Pancreas (tissue), 10 donors: ENCODE data around the gene UBP1. TPM values are rescaled to one million over a fixed set of nuclear protein-coding genes. Genes with fewer than 3 reads are reported as not detected.

Experiments used
- ATAC-seq, 4 donors: fragments of 200-7000 bp; cut with Tn5 transposase; one replicate each; pipeline versions ENCODE4 v1.8.0 to v1.9.1; 2020; ENCODE audit warnings: mild to moderate bottlenecking in 4 of 4, moderate library complexity in 4 of 4
- DNase-seq, 6 donors: peaks; one replicate each; pipeline ENCODE4 v3.0.0-alpha.2; 2020
- FAIRE-seq: peaks from 2 replicates; lab custom pipeline; 2012; peaks lifted over from hg19 to GRCh38; lab: Jason Lieb, UNC
- H3K27ac ChIP-seq, 4 donors: fragments of 200-600 bp; sonication (generic); 1 replicate in 3 of 4; 2 replicates in 1 of 4; pipeline versions ENCODE4 v1.5.0 to v1.8.0; 2020
- H3K27me3 ChIP-seq, 4 donors: fragments of 200-600 bp; one replicate each; pipeline ENCODE4 v1.8.0; 2021
- H3K36me3 ChIP-seq, 3 donors: fragments of 200-600 bp; sonication (generic) in 1 of 3; one replicate each; pipeline versions ENCODE4 v1.5.0 to v1.8.0; 2020 to 2021
- H3K4me1 ChIP-seq, 3 donors: fragments of 200-600 bp; one replicate each; pipeline ENCODE4 v1.8.0; 2021
- H3K4me3 ChIP-seq, 4 donors: fragments of 200-600 bp; sonication (generic) in 2 of 4; one replicate each; pipeline versions ENCODE4 v1.5.0 to v1.8.0; 2020 to 2021
- H3K9me3 ChIP-seq, 4 donors: fragments of 200-600 bp; one replicate each; pipeline ENCODE4 v1.8.0; 2021
- WGBS, 2 donors: extraction: QIAGEN DNeasy Blood & Tissue Kit; methylation state at CpG; one replicate each; pipeline ENCODE4 v1.1.7; 2013; 5-methylcytosine and 5-hydroxymethylcytosine counted together
- intact Hi-C, 3 donors: fragments of 100-400 bp; cut with DNase I; formaldehyde crosslinking; loops; one replicate each; pipeline versions ENCODE4 v1.11.1 to v1.14.2; 2022
- polyA plus RNA-seq, 2 donors: library from polyadenylated mRNA; stranded (reverse); fragments of 200-250 nt; gene quantifications; one replicate each; pipeline ENCODE4 v1.2.3, GENCODE V29; 2013
- total RNA-seq, 6 donors: library from RNA; stranded (reverse); fragmentation: NEBNext Ultra II Directional in 4 of 6; extraction: Animal tissue kit (Norgen Biotek cat#: 25700) in 4 of 6; gene quantifications; one replicate each; pipeline versions ENCODE4 v1.2.1 to v1.2.4, GENCODE V29; 2021 to 2023
- TF ChIP-seq, protein P1 (sequence below), 4 donors: fragments of 200-600 bp; sonication (generic) in 3 of 4; IDR thresholded peaks; one replicate each; pipeline versions ENCODE4 v1.5.0 to v1.8.0; 2021; ENCODE audit warnings: antibody characterized with exemption in 4 of 4
- donor health status: healthy with polysubstance abuse.
- donor health status: DM: no; HTN: no; CAD: no; lungs with moderate emphysema.
- donor health status: DM: no; HTN: no; CAD: no.
- donor health status: control.
- donor health status: control.
- donor health status: Bipolar disorder and iron deficiency.
- donor health status: DM: yes; HTN: yes; CAD: no.
- donor health status: DM: no; HTN: no; CAD: no.
- donor health status: DM: no; HTN: no; CAD: no.
- donor health status: DM: yes; HTN: yes; CAD: no.

Gene UBP1
- total and polyA plus RNA-seq, 8 donors = 16.1 to 42.9 (median 21.7) TPM

DNA sequence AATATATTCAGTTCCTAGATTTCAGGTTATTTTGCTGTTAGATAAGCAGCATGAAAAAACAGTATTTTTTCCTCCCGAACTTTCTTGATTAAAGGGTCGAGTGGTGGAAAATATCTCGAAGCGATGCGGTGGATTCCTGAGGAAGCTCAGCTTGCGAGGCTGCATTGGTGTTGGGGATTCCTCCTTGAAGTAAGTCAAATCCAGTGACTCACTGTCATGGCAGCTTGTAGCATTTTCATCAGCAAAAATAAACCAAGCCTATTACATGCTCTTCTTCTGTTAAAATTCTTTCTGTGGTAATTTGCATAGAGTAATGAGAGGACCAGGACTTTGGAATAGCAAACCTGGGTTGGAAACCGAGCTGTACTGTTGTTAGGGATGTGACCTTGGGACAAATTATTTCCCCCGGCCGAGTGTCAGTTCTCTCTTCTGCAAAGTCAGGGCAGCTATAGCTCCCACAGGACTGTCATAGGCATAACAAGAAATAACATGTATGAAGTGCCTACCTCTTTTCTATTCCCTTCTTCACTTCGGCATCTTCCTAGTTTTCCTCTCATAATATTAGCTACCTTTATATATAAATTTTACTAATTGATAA lies 75.6 kb downstream of the UBP1 start:
- Histone ChIP-seq H3K36me3 (no peaks in the 10 kb centered on the region), H3K27ac (no peak overlapping the region), H3K9me3 (no peaks in the 10 kb centered on the region), H3K4me1 (peaks cover 0 to 5% (median 0%) of the 10 kb centered on the region in 3 donors), H3K4me3 (no peak overlapping the region), H3K27me3 (no peaks in the 10 kb centered on the region)
- FAIRE-seq (no peak), ATAC-seq (no peak), DNase-seq (no peak)
- 77 to 82% methylated on average over 10 of the region's 10 CpGs for WGBS, 2 donors
- TF ChIP-seq, protein P1, sequence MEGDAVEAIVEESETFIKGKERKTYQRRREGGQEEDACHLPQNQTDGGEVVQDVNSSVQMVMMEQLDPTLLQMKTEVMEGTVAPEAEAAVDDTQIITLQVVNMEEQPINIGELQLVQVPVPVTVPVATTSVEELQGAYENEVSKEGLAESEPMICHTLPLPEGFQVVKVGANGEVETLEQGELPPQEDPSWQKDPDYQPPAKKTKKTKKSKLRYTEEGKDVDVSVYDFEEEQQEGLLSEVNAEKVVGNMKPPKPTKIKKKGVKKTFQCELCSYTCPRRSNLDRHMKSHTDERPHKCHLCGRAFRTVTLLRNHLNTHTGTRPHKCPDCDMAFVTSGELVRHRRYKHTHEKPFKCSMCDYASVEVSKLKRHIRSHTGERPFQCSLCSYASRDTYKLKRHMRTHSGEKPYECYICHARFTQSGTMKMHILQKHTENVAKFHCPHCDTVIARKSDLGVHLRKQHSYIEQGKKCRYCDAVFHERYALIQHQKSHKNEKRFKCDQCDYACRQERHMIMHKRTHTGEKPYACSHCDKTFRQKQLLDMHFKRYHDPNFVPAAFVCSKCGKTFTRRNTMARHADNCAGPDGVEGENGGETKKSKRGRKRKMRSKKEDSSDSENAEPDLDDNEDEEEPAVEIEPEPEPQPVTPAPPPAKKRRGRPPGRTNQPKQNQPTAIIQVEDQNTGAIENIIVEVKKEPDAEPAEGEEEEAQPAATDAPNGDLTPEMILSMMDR (IDR thresholded peaks at IDR 0.05) = no peak
- intact Hi-C loops = no loop called here

DNA sequence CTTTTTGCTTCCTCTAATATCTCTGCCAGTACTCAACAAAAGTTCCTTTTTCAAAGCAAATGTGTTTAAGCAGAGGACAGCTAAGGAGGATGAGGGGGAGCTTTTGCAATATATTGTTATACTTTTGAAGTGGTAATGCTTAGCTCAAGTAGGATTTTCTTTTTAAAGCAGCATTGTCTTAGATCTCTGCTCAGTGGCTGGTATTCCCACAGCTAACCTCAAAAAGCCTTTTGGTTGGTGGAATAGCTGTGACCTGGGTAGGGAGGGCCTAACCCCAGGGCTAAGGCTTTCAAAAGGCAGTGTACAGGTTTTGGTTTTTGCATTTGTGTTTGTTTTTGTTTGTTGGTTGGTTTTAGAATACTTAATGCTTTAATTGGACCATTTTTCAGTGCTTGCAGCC lies 76.1 kb downstream of the UBP1 start:
- Histone ChIP-seq H3K27ac (no peak overlapping the region), H3K4me1 (peaks cover 0 to 5% (median 0%) of the 10 kb centered on the region in 3 donors), H3K9me3 (no peaks in the 10 kb centered on the region), H3K36me3 (no peaks in the 10 kb centered on the region), H3K27me3 (no peaks in the 10 kb centered on the region), H3K4me3 (no peak overlapping the region)
- TF ChIP-seq, protein P1 (IDR thresholded peaks at IDR 0.05) = no peak
- no peak for ATAC-seq
- DNase-seq = no peak
- FAIRE-seq = no peak
- intact Hi-C loops = no loop called here

DNA sequence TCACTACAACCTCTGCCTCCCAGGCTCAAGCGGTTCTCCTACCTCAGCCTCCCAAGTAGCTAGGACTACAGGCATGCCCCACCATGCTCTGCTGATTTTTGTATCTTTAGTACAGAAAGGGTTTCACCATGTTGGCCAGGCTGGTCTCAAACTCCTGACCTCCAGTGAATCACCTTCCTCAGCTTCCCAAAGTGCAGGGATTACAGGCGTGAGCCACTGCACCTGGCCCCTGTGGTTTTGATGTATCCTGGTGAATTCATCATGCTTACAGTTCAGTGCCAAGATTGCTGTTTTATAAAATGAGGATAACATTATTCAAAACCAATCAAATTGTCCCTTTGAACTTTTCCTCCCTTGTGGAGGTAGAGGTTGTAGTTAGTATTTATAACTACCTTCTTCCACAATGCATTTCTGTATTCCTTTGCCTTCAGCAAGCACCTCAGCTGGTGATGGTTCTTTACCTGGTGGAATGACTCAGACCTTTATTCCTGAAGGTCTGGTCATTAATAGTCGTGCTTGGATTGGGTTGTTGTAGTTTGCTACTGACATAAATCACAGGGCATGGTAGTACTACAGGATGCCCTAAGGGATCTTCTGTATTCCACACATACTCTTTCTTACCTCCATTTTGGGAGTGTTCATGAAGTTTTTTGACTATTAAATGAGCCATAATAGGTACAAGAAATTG lies 76.9 kb downstream of the UBP1 start:
- no peak for DNase-seq
- Histone ChIP-seq H3K9me3 (no peaks in the 10 kb centered on the region), H3K27me3 (no peaks in the 10 kb centered on the region), H3K4me3 (no peak overlapping the region), H3K27ac (no peak overlapping the region), H3K4me1 (peaks cover 0 to 5% (median 0%) of the 10 kb centered on the region in 3 donors), H3K36me3 (no peaks in the 10 kb centered on the region)
- intact Hi-C loops = no loop called here
- no peak for ATAC-seq
- TF ChIP-seq, protein P1 (IDR thresholded peaks at IDR 0.05) = no peak
- no peak for FAIRE-seq
- 72 to 86% methylated on average over 3 of the region's 3 CpGs for WGBS, 2 donors

DNA sequence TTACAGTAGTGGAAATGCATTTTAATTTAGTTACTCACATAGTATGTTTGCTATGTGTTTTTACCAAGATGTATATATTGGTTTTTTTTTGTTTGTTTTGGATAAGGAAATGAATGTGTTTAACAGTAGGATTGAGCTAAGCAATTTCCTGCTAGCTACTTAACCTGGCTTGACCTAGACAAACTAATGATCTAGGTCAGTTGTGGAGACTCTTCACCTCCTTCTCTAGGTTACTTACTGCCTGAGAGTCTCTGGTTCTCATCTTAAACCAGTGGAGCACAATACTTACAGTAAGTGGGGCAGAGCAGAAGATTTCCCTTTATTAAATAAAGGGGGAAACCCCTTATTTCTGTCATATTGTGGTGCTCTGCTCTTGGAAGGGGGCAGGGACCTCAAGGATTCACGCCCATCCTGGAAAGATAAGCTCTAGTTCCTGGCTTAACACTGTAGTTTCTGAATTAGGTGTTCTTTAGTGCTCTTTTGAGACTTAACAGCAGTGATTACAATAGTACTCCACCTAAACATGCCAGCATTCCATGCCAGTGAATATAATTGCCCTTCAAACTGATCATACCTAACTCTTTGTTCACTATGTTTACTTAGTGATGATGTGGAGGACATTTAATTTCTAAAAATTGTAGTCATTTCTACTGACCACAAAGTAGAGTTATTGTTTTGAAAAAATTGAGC lies 79.9 kb downstream of the UBP1 start:
- FAIRE-seq (no peak), DNase-seq (no peak), ATAC-seq (peak in 1 of 4 donors; percentile 54)
- WGBS, 2 donors = 48 to 55% methylated on average over 1 of the region's 1 CpG
- no peaks in the 10 kb centered on the region for H3K27me3 ChIP-seq
- H3K4me3 ChIP-seq = no peak overlapping the region
- no peaks in the 10 kb centered on the region for H3K36me3 ChIP-seq
- H3K4me1 ChIP-seq = peaks cover 0 to 8% (median 0%) of the 10 kb centered on the region in 3 donors
- TF ChIP-seq, protein P1 (IDR thresholded peaks at IDR 0.05) = no peak
- H3K9me3 ChIP-seq = no peaks in the 10 kb centered on the region
- intact Hi-C loops = no loop called here
- no peak overlapping the region for H3K27ac ChIP-seq
